HG03066 (cell line): ENCODE measurements around the gene DHRS11.

ENCODE experiments used
- ATAC-seq: cut with Tn5 transposase; IDR thresholded peaks from one replicate; pipeline ENCODE4 v1.9.1; 2021; ENCODE audit warnings: low read depth; ENCODE audit not compliant: unreplicated experiment

Gene DHRS11

GRCh38 chr17:36591434-36592315 lies at the start of gene DHRS11:
DHRS11 (plus strand) TSS chr17:36591879; CDS start chr17:36592010, 131 bp downstream.
- ATAC-seq: no peak

- no peak for ATAC-seq
These were observed 48.9 kb upstream of the DHRS11 start for GRCh38 chr17:36542755-36543154.

- no peak for ATAC-seq
These were observed 47.7 kb upstream of the DHRS11 start for GRCh38 chr17:36544044-36544306.

GRCh38 chr17:36544307-36545076 lies 47.2 kb upstream of the DHRS11 start, which contains the start of gene GGNBP2:
GGNBP2 (plus strand) TSS chr17:36544919; CDS start chr17:36545725, 806 bp downstream.
- peak; percentile 47 for ATAC-seq

GRCh38 chr17:36545077-36545464 lies 46.6 kb upstream of the DHRS11 start:
- ATAC-seq: peak; percentile 32

- peak; percentile 67 for ATAC-seq
These were observed 45.9 kb upstream of the DHRS11 start for GRCh38 chr17:36545465-36546417.

GRCh38 chr17:36546418-36547093 lies 45.1 kb upstream of the DHRS11 start:
- ATAC-seq: no peak

- no peak for ATAC-seq
These were observed 43.9 kb upstream of the DHRS11 start for GRCh38 chr17:36547776-36548175.

GRCh38 chr17:36550491-36551417 lies 40.9 kb upstream of the DHRS11 start:
- ATAC-seq: no peak

GRCh38 chr17:36553459-36553858 lies 38.2 kb upstream of the DHRS11 start:
- no peak for ATAC-seq

GRCh38 chr17:36566081-36566480 lies 25.6 kb upstream of the DHRS11 start:
- ATAC-seq: no peak

GRCh38 chr17:36575028-36575427 lies 16.7 kb upstream of the DHRS11 start:
- ATAC-seq: no peak

- no peak for ATAC-seq
These were observed 14.9 kb upstream of the DHRS11 start for GRCh38 chr17:36576793-36577192.

- no peak for ATAC-seq
These were observed 13.0 kb upstream of the DHRS11 start for GRCh38 chr17:36578671-36579070.

GRCh38 chr17:36583787-36584186 lies 7.9 kb upstream of the DHRS11 start:
- no peak for ATAC-seq

- no peak for ATAC-seq
These were observed 5.5 kb upstream of the DHRS11 start for GRCh38 chr17:36586138-36586537.

- no peak for ATAC-seq
These were observed 1.6 kb upstream of the DHRS11 start for GRCh38 chr17:36590082-36590481.

GRCh38 chr17:36592316-36592715 lies 637 bp downstream of the DHRS11 start:
- ATAC-seq: no peak

- ATAC-seq: no peak
These were observed 1.1 kb downstream of the DHRS11 start for GRCh38 chr17:36592716-36593321.
